ENCODE measurements around the gene DZIP1L. TPM values are rescaled to one million over a fixed set of nuclear protein-coding genes. Genes with fewer than 3 reads are reported as not detected.

Gene DZIP1L
- total RNA-seq, 1 experiment from 2014 or later, result 16.5 TPM

DNA sequence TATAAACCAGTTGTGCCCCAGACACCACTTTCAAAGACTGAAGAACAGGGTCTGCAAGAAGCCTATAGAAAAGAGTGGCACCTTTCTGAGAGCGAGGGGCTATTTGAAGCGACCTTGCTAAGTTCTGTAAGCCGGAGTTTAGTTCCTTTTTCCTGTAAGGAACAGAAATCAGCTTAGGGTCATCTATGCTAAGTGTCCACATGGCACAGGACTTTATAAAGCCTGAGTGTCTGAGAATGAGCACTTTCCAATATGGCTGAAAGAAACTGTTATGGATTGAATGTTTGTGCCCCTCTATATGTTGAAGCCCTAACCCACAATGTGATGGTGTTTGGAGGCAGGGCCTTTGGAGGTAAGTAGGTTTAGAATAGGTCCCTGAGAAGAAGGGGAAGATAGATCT is 20.8 kb upstream of the DZIP1L start:
- Mint-ChIP-seq H3K27me3 (ENCODE audit: unreplicated experiment) (no peaks in the 10 kb centered on the region), H3K4me3 (ENCODE audit: low read depth, unreplicated experiment) (no peak overlapping the region), H3K36me3 (ENCODE audit: insufficient read depth, unreplicated experiment) (no peaks in the 10 kb centered on the region), H3K9me3 (ENCODE audit: low read depth, unreplicated experiment) (no peaks in the 10 kb centered on the region), H3K27ac (ENCODE audit: unreplicated experiment) (no peak overlapping the region), H3K4me1 (ENCODE audit: low read depth, unreplicated experiment) (no peaks in the 10 kb centered on the region)
- DNase-seq, result no peak
- CTCF ChIA-PET, result interaction anchor here (0.7 kb wide), 1 partner anchor 786 kb away, joined by 3 read pairs; no protein-coding TSS in a partner anchor
- TF ChIP-seq, protein P1, sequence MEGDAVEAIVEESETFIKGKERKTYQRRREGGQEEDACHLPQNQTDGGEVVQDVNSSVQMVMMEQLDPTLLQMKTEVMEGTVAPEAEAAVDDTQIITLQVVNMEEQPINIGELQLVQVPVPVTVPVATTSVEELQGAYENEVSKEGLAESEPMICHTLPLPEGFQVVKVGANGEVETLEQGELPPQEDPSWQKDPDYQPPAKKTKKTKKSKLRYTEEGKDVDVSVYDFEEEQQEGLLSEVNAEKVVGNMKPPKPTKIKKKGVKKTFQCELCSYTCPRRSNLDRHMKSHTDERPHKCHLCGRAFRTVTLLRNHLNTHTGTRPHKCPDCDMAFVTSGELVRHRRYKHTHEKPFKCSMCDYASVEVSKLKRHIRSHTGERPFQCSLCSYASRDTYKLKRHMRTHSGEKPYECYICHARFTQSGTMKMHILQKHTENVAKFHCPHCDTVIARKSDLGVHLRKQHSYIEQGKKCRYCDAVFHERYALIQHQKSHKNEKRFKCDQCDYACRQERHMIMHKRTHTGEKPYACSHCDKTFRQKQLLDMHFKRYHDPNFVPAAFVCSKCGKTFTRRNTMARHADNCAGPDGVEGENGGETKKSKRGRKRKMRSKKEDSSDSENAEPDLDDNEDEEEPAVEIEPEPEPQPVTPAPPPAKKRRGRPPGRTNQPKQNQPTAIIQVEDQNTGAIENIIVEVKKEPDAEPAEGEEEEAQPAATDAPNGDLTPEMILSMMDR (IDR thresholded peaks at IDR 0.05; ENCODE audit: unreplicated experiment), result no peak
- intact Hi-C loops (cut with micrococcal nuclease; ENCODE audit: unreplicated experiment), result no loop called here
- no TSS peak for BruUV-seq (replicated peaks)

DNA sequence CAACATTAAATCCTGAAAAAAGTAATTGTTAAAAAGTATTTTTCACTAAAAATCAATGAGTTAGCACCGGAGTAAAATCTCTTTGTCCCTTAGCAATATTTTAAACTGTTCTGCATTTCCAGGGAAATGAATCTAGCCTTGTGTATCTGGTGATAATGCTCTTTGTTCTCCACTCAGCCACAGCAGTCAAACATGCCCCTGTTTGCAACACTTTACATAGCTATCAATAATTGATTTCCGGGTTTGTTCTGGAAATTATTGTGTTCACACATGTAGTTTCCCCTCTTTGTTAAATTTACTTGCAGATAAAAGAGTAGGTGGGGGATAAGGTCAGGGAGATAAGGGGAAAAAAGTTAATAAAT is 20.4 kb upstream of the DZIP1L start:
- Mint-ChIP-seq H3K36me3 (ENCODE audit: insufficient read depth, unreplicated experiment) (no peaks in the 10 kb centered on the region), H3K27ac (ENCODE audit: unreplicated experiment) (no peak overlapping the region), H3K4me1 (ENCODE audit: low read depth, unreplicated experiment) (no peaks in the 10 kb centered on the region), H3K27me3 (ENCODE audit: unreplicated experiment) (no peaks in the 10 kb centered on the region), H3K9me3 (ENCODE audit: low read depth, unreplicated experiment) (no peaks in the 10 kb centered on the region), H3K4me3 (ENCODE audit: low read depth, unreplicated experiment) (no peak overlapping the region)
- intact Hi-C loops (cut with micrococcal nuclease; ENCODE audit: unreplicated experiment), result no loop called here
- BruUV-seq (replicated peaks), result no TSS peak
- TF ChIP-seq, protein P1 (IDR thresholded peaks at IDR 0.05; ENCODE audit: unreplicated experiment), result no peak
- no peak for DNase-seq
- CTCF ChIA-PET, result interaction anchor here (0.7 kb wide), 1 partner anchor 786 kb away, joined by 3 read pairs; no protein-coding TSS in a partner anchor

- Mint-ChIP-seq H3K4me1 (ENCODE audit: low read depth, unreplicated experiment) (no peaks in the 10 kb centered on the region), H3K27ac (ENCODE audit: unreplicated experiment) (no peak overlapping the region), H3K9me3 (ENCODE audit: low read depth, unreplicated experiment) (no peaks in the 10 kb centered on the region), H3K27me3 (ENCODE audit: unreplicated experiment) (no peaks in the 10 kb centered on the region), H3K36me3 (ENCODE audit: insufficient read depth, unreplicated experiment) (no peaks in the 10 kb centered on the region), H3K4me3 (ENCODE audit: low read depth, unreplicated experiment) (no peak overlapping the region)
- BruUV-seq (replicated peaks), result no TSS peak
- no peak for DNase-seq
- CTCF ChIA-PET, result interaction anchor here (0.7 kb wide), 1 partner anchor 1293 kb away, joined by 5 read pairs; no protein-coding TSS in a partner anchor
- intact Hi-C loops (cut with micrococcal nuclease; ENCODE audit: unreplicated experiment), result no loop called here
- TF ChIP-seq, protein P1 (IDR thresholded peaks at IDR 0.05; ENCODE audit: unreplicated experiment), result no peak
Measured at GRCh38 chr3:138135146-138135832, 19.9 kb upstream of the DZIP1L start.

- TF ChIP-seq, protein P1 (IDR thresholded peaks at IDR 0.05; ENCODE audit: unreplicated experiment), result no peak
- no peaks in the 10 kb centered on the region for H3K9me3 Mint-ChIP-seq (ENCODE audit: low read depth, unreplicated experiment)
- H3K4me1 Mint-ChIP-seq (ENCODE audit: low read depth, unreplicated experiment), result no peaks in the 10 kb centered on the region
- CTCF ChIA-PET, result interaction anchor here (0.7 kb wide), 1 partner anchor 50 kb away, joined by 3 read pairs; no protein-coding TSS in a partner anchor
- H3K4me3 Mint-ChIP-seq (ENCODE audit: low read depth, unreplicated experiment), result no peak within 1 kb of the TSS
- DNase-seq, result no peak
- H3K36me3 Mint-ChIP-seq (ENCODE audit: insufficient read depth, unreplicated experiment), result no peaks in the 10 kb centered on the region
- H3K27ac Mint-ChIP-seq (ENCODE audit: unreplicated experiment), result no peak within 1 kb of the TSS
- BruUV-seq (replicated peaks), result no TSS peak
- no peaks in the 10 kb centered on the region for H3K27me3 Mint-ChIP-seq (ENCODE audit: unreplicated experiment)
- intact Hi-C loops (cut with micrococcal nuclease; ENCODE audit: unreplicated experiment), result no loop called here
Measured at GRCh38 chr3:138132239-138132638, 16.8 kb upstream of the DZIP1L start, which contains the start of gene A4GNT. A4GNT (minus strand) TSS chr3:138132390; CDS start chr3:138131256, 1,134 bp downstream.

All from Calu3 (cell line).